Testis (tissue), 3 donors: ENCODE measurements around the gene KCNAB3. TPM values are rescaled to one million over a fixed set of nuclear protein-coding genes. Genes with fewer than 3 reads are reported as not detected.

Experiments
- DNase-seq: peaks from one replicate; pipeline ENCODE4 v3.0.0-alpha.2; 2019
- H3K27ac ChIP-seq, 2 donors: fragments of 200-600 bp; sonication (generic); one replicate each; pipeline ENCODE4 v1.5.1; 2019
- H3K27me3 ChIP-seq: fragments of 200-600 bp; sonication (generic); one replicate; pipeline ENCODE4 v1.5.1; 2019
- H3K36me3 ChIP-seq: fragments of 200-600 bp; sonication (generic); one replicate; pipeline ENCODE4 v1.5.1; 2017; ENCODE audit warnings: low read depth; ENCODE audit errors: missing control alignments
- H3K4me1 ChIP-seq: fragments of 200-600 bp; sonication (generic); one replicate; pipeline ENCODE4 v1.5.1; 2019
- H3K4me3 ChIP-seq, 2 donors: fragments of 200-600 bp; sonication (generic); one replicate each; pipeline ENCODE4 v1.5.1; 2017 to 2019
- H3K9me3 ChIP-seq: fragments of 200-600 bp; sonication (generic); one replicate; pipeline ENCODE4 v1.5.1; 2017
- CTCF ChIP-seq, 3 experiments: fragments of 450-650 bp in 2 of 3; fragments of 200-600 bp in 1 of 3; sonication (generic) in 1 of 3; IDR thresholded peaks; one replicate each; pipeline ENCODE4 v1.5.1; 2016 to 2019; ENCODE audit warnings: antibody characterized with exemption in 3 of 3, mild to moderate bottlenecking in 2 of 3, moderate library complexity in 1 of 3
- POLR2A ChIP-seq: fragments of 450-650 bp; IDR thresholded peaks from one replicate; pipeline ENCODE4 v1.6.1; 2017; ENCODE audit warnings: antibody characterized with exemption, mild to moderate bottlenecking, moderate library complexity
- WGBS, 2 donors: methylation state at CpG; one replicate each; pipeline ENCODE4 v1.1.5; 2018; 5-methylcytosine and 5-hydroxymethylcytosine counted together
- intact Hi-C: fragments of 100-400 bp; cut with DNase I; formaldehyde crosslinking; loops from one replicate; pipeline ENCODE4 v1.15.1; 2023; ENCODE audit warnings: low total_unique reads
- polyA plus RNA-seq: library from polyadenylated mRNA; stranded (reverse); fragments of 350-450 nt; fragmentation: Illumina TruSeq; extraction: RNeasy Lipid Tissue Mini Kit (QIAGEN cat#74804); gene quantifications from one replicate; pipeline ENCODE4 v1.2.3, GENCODE V29; 2014; ENCODE audit warnings: low read depth, low replicate concordance; ENCODE audit not compliant: insufficient read depth
- total RNA-seq, 2 donors: library from RNA; depleted of rRNA; stranded (reverse); fragments of >200 nt; gene quantifications; one replicate each; pipeline ENCODE4 v1.2.3, GENCODE V29; 2016

KCNAB3 gene
- total and polyA plus RNA-seq, 3 donors from 2014 or later, result 3.3 to 5.2 (median 4.3) TPM

GRCh38 chr17:7944326-7944725 lies 14.7 kb upstream of the KCNAB3 start:
- intact Hi-C loops, result no loop called here
- TF ChIP-seq POLR2A (no peak), CTCF (IDR thresholded peaks at IDR 0.05) (no peak)
- no peak for DNase-seq
- H3K27ac ChIP-seq, result no peak overlapping the region
- H3K9me3 ChIP-seq, result no peaks in the 10 kb centered on the region
- WGBS, 2 donors, result 95 to 97% methylated on average over 9 of the region's 9 CpGs
- H3K36me3 ChIP-seq, result no peaks in the 10 kb centered on the region
- H3K27me3 ChIP-seq, result no peaks in the 10 kb centered on the region
- H3K4me3 ChIP-seq, result no peak overlapping the region
- no peaks in the 10 kb centered on the region for H3K4me1 ChIP-seq

GRCh38 chr17:7943291-7943690 lies 13.6 kb upstream of the KCNAB3 start:
- no peak for DNase-seq

GRCh38 chr17:7940743-7941142 lies 11.1 kb upstream of the KCNAB3 start:
- intact Hi-C loops, result no loop called here
- H3K4me3 ChIP-seq, result no peak overlapping the region
- no peaks in the 10 kb centered on the region for H3K4me1 ChIP-seq
- H3K36me3 ChIP-seq, result no peaks in the 10 kb centered on the region
- TF ChIP-seq POLR2A (no peak), CTCF (IDR thresholded peaks at IDR 0.05) (no peak)
- 91 to 94% methylated on average over 6 of the region's 6 CpGs for WGBS, 2 donors
- DNase-seq, result no peak
- H3K27ac ChIP-seq, result no peak overlapping the region
- no peaks in the 10 kb centered on the region for H3K27me3 ChIP-seq
- no peaks in the 10 kb centered on the region for H3K9me3 ChIP-seq

More at GRCh38 chr17:7943291-7943690, 13.6 kb upstream of the KCNAB3 start:
- 90 to 91% methylated on average over 12 to 13 of the region's 13 CpGs for WGBS, 2 donors
- intact Hi-C loops, result no loop called here
- no peaks in the 10 kb centered on the region for H3K36me3 ChIP-seq
- H3K27me3 ChIP-seq, result no peaks in the 10 kb centered on the region
- H3K4me1 ChIP-seq, result no peaks in the 10 kb centered on the region
- TF ChIP-seq CTCF (IDR thresholded peaks at IDR 0.05) (no peak), POLR2A (no peak)
- H3K9me3 ChIP-seq, result no peaks in the 10 kb centered on the region
- H3K27ac ChIP-seq, result no peak overlapping the region
- no peak overlapping the region for H3K4me3 ChIP-seq

GRCh38 chr17:7940034-7940433 lies 10.4 kb upstream of the KCNAB3 start:
- DNase-seq, result no peak
- intact Hi-C loops, result no loop called here
- H3K4me1 ChIP-seq, result no peaks in the 10 kb centered on the region
- H3K4me3 ChIP-seq, result no peak overlapping the region
- H3K27ac ChIP-seq, result no peak overlapping the region
- no peaks in the 10 kb centered on the region for H3K36me3 ChIP-seq
- H3K9me3 ChIP-seq, result no peaks in the 10 kb centered on the region
- H3K27me3 ChIP-seq, result no peaks in the 10 kb centered on the region
- 95 to 96% methylated on average over 4 of the region's 4 CpGs for WGBS, 2 donors
- TF ChIP-seq CTCF (IDR thresholded peaks at IDR 0.05), result no peak
- no peak for TF ChIP-seq POLR2A

- Histone ChIP-seq H3K27me3 (no peaks in the 10 kb centered on the region), H3K4me3 (no peak overlapping the region), H3K36me3 (no peaks in the 10 kb centered on the region), H3K4me1 (peaks cover 21% of the 10 kb centered on the region), H3K9me3 (no peaks in the 10 kb centered on the region), H3K27ac (no peak overlapping the region)
- no peak for TF ChIP-seq CTCF (IDR thresholded peaks at IDR 0.05)
- TF ChIP-seq POLR2A, result no peak
- intact Hi-C loops, result no loop called here
- no peak for DNase-seq
These were observed 6.2 kb upstream of the KCNAB3 start for GRCh38 chr17:7935859-7936258.
